BE2C (cell line): ENCODE results near the gene ELP5.

Source experiments
- DNase-seq: peaks from one replicate; pipeline ENCODE4 v3.0.0-alpha.2; 2020
- H3K27me3 ChIP-seq: fragments of 250-450 bp; sonication (Bioruptor Pico); 2 replicates; pipeline ENCODE4 v1.5.1; 2020; ENCODE audit warnings: mild to moderate bottlenecking
- H3K36me3 ChIP-seq: fragments of 250-450 bp; sonication (Bioruptor Pico); 2 replicates; pipeline ENCODE4 v1.5.1; 2020; ENCODE audit warnings: mild to moderate bottlenecking
- H3K4me1 ChIP-seq: fragments of 250-450 bp; sonication (Bioruptor Pico); 2 replicates; pipeline ENCODE4 v1.5.1; 2020
- H3K4me3 ChIP-seq: 2 replicates; pipeline ENCODE4 v1.5.1; 2011; ENCODE audit warnings: low read depth, low read length
- H3K9me3 ChIP-seq: fragments of 250-450 bp; sonication (Bioruptor Pico); 2 replicates; pipeline ENCODE4 v1.5.1; 2020
- CTCF ChIP-seq: IDR thresholded peaks from 2 replicates; pipeline ENCODE4 v1.5.1; 2012; ENCODE audit warnings: mild to moderate bottlenecking, low read depth, low read length

The ELP5 gene

DNA sequence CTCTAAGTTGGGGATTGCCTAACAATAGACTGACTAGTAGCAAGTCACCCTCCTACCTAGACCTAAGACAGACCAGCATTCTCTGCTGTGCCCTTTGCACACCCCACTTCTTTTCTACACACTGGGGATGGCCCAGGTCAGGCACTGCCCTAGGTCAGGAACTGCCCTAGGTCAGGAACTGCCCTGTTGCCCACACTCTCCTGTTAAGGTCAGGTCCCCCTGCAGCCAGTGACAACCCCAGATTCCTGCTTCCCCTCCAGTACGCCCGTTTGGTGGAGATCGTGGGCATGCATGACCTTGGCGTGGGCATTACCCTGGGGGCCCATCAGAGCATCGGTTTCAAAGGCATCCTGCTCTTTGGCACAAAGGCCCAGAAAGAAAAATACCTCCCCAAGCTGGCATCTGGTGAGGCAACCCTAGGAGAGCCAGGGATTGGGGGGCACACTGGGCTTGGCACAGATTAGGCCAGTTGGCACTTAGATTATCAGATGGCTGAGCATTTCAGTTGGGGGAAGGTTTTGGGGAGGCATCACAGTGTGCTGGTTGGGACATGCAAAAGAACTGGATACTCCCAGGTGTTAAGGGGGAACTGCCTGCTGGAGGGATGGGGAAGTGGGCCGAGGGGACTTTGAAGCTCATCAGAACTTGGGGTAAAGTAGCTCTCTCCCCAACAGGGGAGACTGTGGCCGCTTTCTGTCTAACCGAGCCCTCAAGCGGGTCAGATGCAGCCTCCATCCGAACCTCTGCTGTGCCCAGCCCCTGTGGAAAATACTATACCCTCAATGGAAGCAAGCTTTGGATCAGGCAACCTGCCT lies 30.5 kb upstream of the ELP5 start:
- H3K4me3 ChIP-seq, result no peak overlapping the region
- H3K36me3 ChIP-seq, result peaks cover 14% of the 10 kb centered on the region
- TF ChIP-seq CTCF, result no peak
- no peak for DNase-seq
- H3K4me1 ChIP-seq, result peaks cover under 1% of the 10 kb centered on the region; the same call in 1 of the 2 replicates
- H3K27me3 ChIP-seq, result no peaks in the 10 kb centered on the region
- H3K9me3 ChIP-seq, result no peaks in the 10 kb centered on the region

- H3K4me3 ChIP-seq, result no peak overlapping the region
- peaks cover 14% of the 10 kb centered on the region for H3K36me3 ChIP-seq
- no peaks in the 10 kb centered on the region for H3K27me3 ChIP-seq
- no peak for TF ChIP-seq CTCF
- H3K4me1 ChIP-seq, result no peaks in the 10 kb centered on the region
- DNase-seq, result no peak
- no peaks in the 10 kb centered on the region for H3K9me3 ChIP-seq
Observed at GRCh38 chr17:7222093-7222971, 29.7 kb upstream of the ELP5 start.

- DNase-seq, result no peak
- H3K4me3 ChIP-seq, result no peak overlapping the region
- TF ChIP-seq CTCF, result no peak
- no peaks in the 10 kb centered on the region for H3K9me3 ChIP-seq
- no peaks in the 10 kb centered on the region for H3K27me3 ChIP-seq
- no peaks in the 10 kb centered on the region for H3K4me1 ChIP-seq
- H3K36me3 ChIP-seq, result peaks cover 14% of the 10 kb centered on the region
Observed at GRCh38 chr17:7222972-7223292, 29.1 kb upstream of the ELP5 start.

DNA sequence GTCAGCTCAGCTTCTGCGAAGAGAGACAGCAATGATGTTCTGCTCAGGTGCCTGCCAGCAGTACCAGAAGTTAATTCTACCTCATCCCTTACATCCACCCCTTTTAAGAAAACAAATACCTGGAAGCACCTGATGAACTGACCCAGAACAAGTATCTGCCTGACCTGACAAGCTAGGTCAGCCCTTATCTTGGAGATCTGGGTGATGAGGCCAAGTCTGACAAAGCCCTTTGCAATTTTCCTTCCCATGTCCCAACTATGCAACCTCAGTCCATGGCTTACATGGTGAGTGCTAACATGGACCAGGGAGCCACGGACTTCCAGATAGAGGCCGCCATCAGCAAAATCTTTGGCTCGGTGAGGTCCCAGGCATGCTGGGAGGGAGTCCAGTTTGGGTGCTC lies 28.6 kb upstream of the ELP5 start:
- Histone ChIP-seq H3K27me3 (no peaks in the 10 kb centered on the region), H3K9me3 (no peaks in the 10 kb centered on the region), H3K4me1 (no peaks in the 10 kb centered on the region), H3K36me3 (peaks cover 14% of the 10 kb centered on the region), H3K4me3 (no peak overlapping the region)
- no peak for DNase-seq
- no peak for TF ChIP-seq CTCF

GRCh38 chr17:7224110-7224509 lies 27.9 kb upstream of the ELP5 start:
- H3K36me3 ChIP-seq, result peaks cover 14% of the 10 kb centered on the region
- no peaks in the 10 kb centered on the region for H3K4me1 ChIP-seq
- H3K4me3 ChIP-seq, result no peak overlapping the region
- no peaks in the 10 kb centered on the region for H3K9me3 ChIP-seq
- H3K27me3 ChIP-seq, result no peaks in the 10 kb centered on the region
- TF ChIP-seq CTCF, result no peak
- DNase-seq, result no peak

DNA sequence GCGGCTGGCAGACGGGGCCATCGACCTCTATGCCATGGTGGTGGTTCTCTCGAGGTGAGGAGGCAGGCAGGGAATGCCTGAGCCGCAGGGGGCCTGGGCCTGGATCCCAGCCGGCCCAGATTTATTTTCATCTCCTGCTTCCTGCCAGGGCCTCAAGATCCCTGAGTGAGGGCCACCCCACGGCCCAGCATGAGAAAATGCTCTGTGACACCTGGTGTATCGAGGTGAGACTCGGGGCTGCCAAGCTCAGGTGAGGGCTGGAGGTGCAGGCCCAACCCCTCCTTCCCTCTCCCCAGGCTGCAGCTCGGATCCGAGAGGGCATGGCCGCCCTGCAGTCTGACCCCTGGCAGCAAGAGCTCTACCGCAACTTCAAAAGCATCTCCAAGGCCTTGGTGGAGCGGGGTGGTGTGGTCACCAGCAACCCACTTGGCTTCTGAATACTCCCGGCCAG lies 27.3 kb upstream of the ELP5 start:
- no peak for DNase-seq
- Histone ChIP-seq H3K4me3 (no peak overlapping the region), H3K27me3 (no peaks in the 10 kb centered on the region), H3K36me3 (peaks cover 14% of the 10 kb centered on the region), H3K4me1 (no peaks in the 10 kb centered on the region), H3K9me3 (no peaks in the 10 kb centered on the region)
- no peak for TF ChIP-seq CTCF
